ENCODE data around the gene ZNF584.
"Not testable (repeated sequence)": the region's sequence is repeated elsewhere in the genome, so short reads cannot be mapped to it uniquely, and the experiment has no call there.

Gene ZNF584

GRCh38 chr19:58408152-58409009 lies at the start of gene ZNF584:
Gene ZNF584, plus strand, starts transcription at chr19:58408649. Its CDS starts 499 bp downstream, at chr19:58409148.
- DNase-seq, result peak; percentile 95 to 96

GRCh38 chr19:58361900-58362271 lies 46.6 kb upstream of the ZNF584 start:
- DNase-seq, result peak; percentile 21 to 38

- DNase-seq, result peak; percentile 92 to 96
Measured at GRCh38 chr19:58362272-58362994, 46.0 kb upstream of the ZNF584 start, which contains the start of gene ZNF497. Gene ZNF497, minus strand, starts transcription at chr19:58362751. Its CDS starts 5,116 bp downstream, at chr19:58357635.

GRCh38 chr19:58364146-58364545 lies 44.3 kb upstream of the ZNF584 start:
- DNase-seq, result peak in 1 of 2 donors; percentile 23

- DNase-seq, result no peak
Measured at GRCh38 chr19:58366585-58367430, 41.6 kb upstream of the ZNF584 start.

- DNase-seq, result no peak
Measured at GRCh38 chr19:58367698-58368454, 40.6 kb upstream of the ZNF584 start.

GRCh38 chr19:58368561-58369360 lies 39.7 kb upstream of the ZNF584 start:
- DNase-seq, result no peak

GRCh38 chr19:58372311-58373133 lies 35.9 kb upstream of the ZNF584 start:
- no peak for DNase-seq

GRCh38 chr19:58374200-58374599 lies 34.2 kb upstream of the ZNF584 start:
- DNase-seq, result peak; percentile 11 to 47

GRCh38 chr19:58376724-58377123 lies 31.7 kb upstream of the ZNF584 start:
- DNase-seq, result not testable (repeated sequence)

GRCh38 chr19:58379246-58379645 lies 29.2 kb upstream of the ZNF584 start:
- no peak for DNase-seq

GRCh38 chr19:58380037-58380661 lies 28.3 kb upstream of the ZNF584 start:
- DNase-seq, result no peak

- peak; percentile 100 for DNase-seq
Measured at GRCh38 chr19:58380662-58381459, 27.6 kb upstream of the ZNF584 start, which contains the start of gene ZNF837. Gene ZNF837, minus strand, starts transcription at chr19:58381030. Its CDS starts 11,698 bp downstream, at chr19:58369332.

GRCh38 chr19:58381460-58382212 lies 26.8 kb upstream of the ZNF584 start:
- no peak for DNase-seq

- DNase-seq, result no peak
Measured at GRCh38 chr19:58382997-58383603, 25.3 kb upstream of the ZNF584 start.

- DNase-seq, result no peak
Measured at GRCh38 chr19:58385313-58385890, 23.0 kb upstream of the ZNF584 start.

GRCh38 chr19:58385891-58386575 lies 22.4 kb upstream of the ZNF584 start:
- no peak for DNase-seq
